PC-3 (cell line): Measurements from ENCODE around the gene STXBP1. TPM values are rescaled to one million over a fixed set of nuclear protein-coding genes. Genes with fewer than 3 reads are reported as not detected.

Experiments
- ATAC-seq: fragments of 200-7000 bp; cut with Tn5 transposase; 2 replicates; pipeline ENCODE4 v1.9.1; 2020; ENCODE audit warnings: mild to moderate bottlenecking, moderate library complexity
- BruUV-seq: library from RNA; stranded (reverse); fragments of 400-500 nt; replicated peaks from 2 replicates; lab custom pipeline; 2021; lab: Mats Ljungman, UMichigan
- CTCF ChIA-PET: fragments of 300-600 bp; sonication (Branson Sonifier 250); formaldehyde crosslinking; loops from one replicate; lab custom pipeline; 2022; ENCODE audit warnings: antibody characterized with exemption; lab: Charles Lee
- POLR2A ChIA-PET: fragments of 300-600 bp; sonication (Branson Sonifier 250); formaldehyde crosslinking; loops from one replicate; lab custom pipeline; 2022; ENCODE audit warnings: antibody characterized with exemption; ENCODE audit not compliant: unreplicated experiment; lab: Charles Lee
- DNase-seq: peaks from one replicate; pipeline ENCODE4 v3.0.0-alpha.2; 2015
- H2AFZ ChIP-seq: fragments of 300-600 bp; sonication (generic); 2 replicates; pipeline ENCODE4 v1.6.0; 2016; ENCODE audit warnings: antibody characterized with exemption, low read length
- H3F3A ChIP-seq: fragments of 300-600 bp; sonication (generic); one replicate; pipeline ENCODE4 v1.6.0; 2017; ENCODE audit warnings: antibody characterized with exemption, low read length, control low read depth, mild to moderate bottlenecking; ENCODE audit not compliant: unreplicated experiment
- H3K27ac ChIP-seq: fragments of 300-600 bp; sonication (generic); 2 replicates; pipeline ENCODE4 v1.5.1; 2016; ENCODE audit warnings: mild to moderate bottlenecking, low read length
- H3K27me3 ChIP-seq: fragments of 300-600 bp; sonication (generic); 2 replicates; pipeline ENCODE4 v1.6.1; 2016; ENCODE audit warnings: low read length, mixed read lengths
- H3K36me3 ChIP-seq: fragments of 300-600 bp; sonication (generic); 2 replicates; pipeline ENCODE4 v1.6.1; 2016; ENCODE audit warnings: low read depth, mixed run types, low read length, mixed read lengths
- H3K4me1 ChIP-seq: fragments of 300-600 bp; sonication (generic); 2 replicates; pipeline ENCODE4 v1.5.1; 2016; ENCODE audit warnings: low read length; ENCODE audit not compliant: insufficient read depth
- H3K4me2 ChIP-seq: fragments of 300-600 bp; sonication (generic); 2 replicates; pipeline ENCODE4 v1.6.0; 2016; ENCODE audit warnings: low read length
- H3K4me3 ChIP-seq: fragments of 300-600 bp; sonication (generic); 2 replicates; pipeline ENCODE4 v1.5.1; 2016; ENCODE audit warnings: mild to moderate bottlenecking, low read length, mixed read lengths
- H3K79me2 ChIP-seq: fragments of 300-600 bp; sonication (generic); 2 replicates; pipeline ENCODE4 v1.6.1; 2017; ENCODE audit warnings: low read length, mixed read lengths
- H3K9ac ChIP-seq: fragments of 300-600 bp; sonication (generic); 2 replicates; pipeline ENCODE4 v1.6.0; 2016; ENCODE audit warnings: mild to moderate bottlenecking, low read length
- H3K9me2 ChIP-seq: fragments of 300-600 bp; sonication (generic); replicated peaks from 2 replicates; pipeline ENCODE4 v1.6.1; 2016; ENCODE audit warnings: mixed run types, low read length, mixed read lengths
- H3K9me3 ChIP-seq: fragments of 300-600 bp; sonication (generic); 2 replicates; pipeline ENCODE4 v1.6.1; 2016; ENCODE audit warnings: low read length, mixed read lengths
- H4K20me1 ChIP-seq: fragments of 300-600 bp; sonication (generic); 2 replicates; pipeline ENCODE4 v1.6.1; 2016; ENCODE audit warnings: low read length, mixed read lengths
- EZH2 ChIP-seq: fragments of 300-600 bp; sonication (generic); IDR thresholded peaks from one replicate; pipeline ENCODE4 v1.6.1; 2017; ENCODE audit warnings: antibody characterized with exemption, mild to moderate bottlenecking, low read length; ENCODE audit not compliant: unreplicated experiment
- EZH2phosphoT487 ChIP-seq: fragments of 300-600 bp; sonication (generic); IDR thresholded peaks from 2 replicates; pipeline ENCODE4 v1.6.1; 2018; ENCODE audit warnings: mild to moderate bottlenecking, antibody characterized with exemption, low read length, borderline replicate concordance
- intact Hi-C: fragments of 100-400 bp; cut with micrococcal nuclease; formaldehyde crosslinking; loops from 2 replicates; pipeline ENCODE4 v1.9.0; 2023
- total RNA-seq: library from RNA; depleted of rRNA; stranded (reverse); fragments of >200 nt; gene quantifications from 2 replicates; pipeline ENCODE4 v1.2.3, GENCODE V29; 2014; rRNA removed
- TF ChIP-seq, protein P1 (sequence below): fragments of 300-600 bp; sonication (generic); conservative IDR thresholded peaks from 2 replicates; pipeline ENCODE4 v1.5.1; 2017; ENCODE audit warnings: antibody characterized with exemption, low read depth, mild to moderate bottlenecking, low read length

The STXBP1 gene
- total RNA-seq, 1 experiment from 2014 or later = 9.1 TPM

DNA sequence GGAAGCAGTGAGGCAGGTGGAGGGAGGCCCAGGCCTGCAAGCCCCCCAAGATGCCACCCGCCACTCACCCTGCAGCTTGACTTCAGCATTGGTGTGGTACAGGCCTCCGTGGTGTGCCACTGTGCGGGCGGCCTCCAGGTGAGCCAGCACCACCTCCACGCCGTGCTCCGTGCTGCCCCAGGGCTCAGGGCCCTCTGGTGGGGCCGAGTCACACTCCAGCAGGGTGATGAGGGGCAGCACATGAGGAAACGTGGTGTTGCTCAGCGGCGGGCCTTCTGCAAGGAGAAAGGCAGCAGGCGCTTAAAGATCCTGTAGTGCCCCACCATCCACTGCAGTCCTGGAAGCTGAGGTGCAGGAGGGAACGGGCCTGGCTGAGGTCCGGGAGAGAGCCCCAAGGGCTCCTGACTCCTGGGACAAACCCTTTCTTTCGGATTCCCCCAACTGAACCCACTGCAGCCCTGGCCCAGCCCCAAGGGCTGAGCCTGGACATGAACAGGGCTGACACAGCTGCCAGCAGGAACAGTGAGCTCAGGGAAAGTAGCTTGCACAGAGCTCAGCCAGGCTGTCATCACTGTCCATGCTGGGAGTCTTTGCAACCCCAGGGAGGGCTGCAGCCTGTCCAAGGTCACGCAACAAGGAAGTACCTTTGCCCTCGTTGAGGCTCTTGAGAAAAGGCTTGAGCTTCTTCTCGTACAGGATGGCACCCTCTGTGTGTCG lies 127.7 kb downstream of the STXBP1 start:
- H4K20me1 ChIP-seq = no peaks in the 10 kb centered on the region
- POLR2A ChIA-PET = no interaction called here
- no peaks in the 10 kb centered on the region for H3K79me2 ChIP-seq
- no peaks in the 10 kb centered on the region for H3K27me3 ChIP-seq
- BruUV-seq = no TSS peak
- no peak overlapping the region for H3K4me3 ChIP-seq
- no peak for ATAC-seq
- no peak overlapping the region for H3K9ac ChIP-seq
- no peak overlapping the region for H3K4me2 ChIP-seq
- CTCF ChIA-PET = no interaction called here
- H3F3A ChIP-seq = no peaks in the 10 kb centered on the region
- no peak overlapping the region for H2AFZ ChIP-seq
- H3K4me1 ChIP-seq = peaks cover 7% of the 10 kb centered on the region; the same call in 1 of the 2 replicates
- TF ChIP-seq EZH2 (no peak), EZH2phosphoT487 (no peak)
- TF ChIP-seq, protein P1, sequence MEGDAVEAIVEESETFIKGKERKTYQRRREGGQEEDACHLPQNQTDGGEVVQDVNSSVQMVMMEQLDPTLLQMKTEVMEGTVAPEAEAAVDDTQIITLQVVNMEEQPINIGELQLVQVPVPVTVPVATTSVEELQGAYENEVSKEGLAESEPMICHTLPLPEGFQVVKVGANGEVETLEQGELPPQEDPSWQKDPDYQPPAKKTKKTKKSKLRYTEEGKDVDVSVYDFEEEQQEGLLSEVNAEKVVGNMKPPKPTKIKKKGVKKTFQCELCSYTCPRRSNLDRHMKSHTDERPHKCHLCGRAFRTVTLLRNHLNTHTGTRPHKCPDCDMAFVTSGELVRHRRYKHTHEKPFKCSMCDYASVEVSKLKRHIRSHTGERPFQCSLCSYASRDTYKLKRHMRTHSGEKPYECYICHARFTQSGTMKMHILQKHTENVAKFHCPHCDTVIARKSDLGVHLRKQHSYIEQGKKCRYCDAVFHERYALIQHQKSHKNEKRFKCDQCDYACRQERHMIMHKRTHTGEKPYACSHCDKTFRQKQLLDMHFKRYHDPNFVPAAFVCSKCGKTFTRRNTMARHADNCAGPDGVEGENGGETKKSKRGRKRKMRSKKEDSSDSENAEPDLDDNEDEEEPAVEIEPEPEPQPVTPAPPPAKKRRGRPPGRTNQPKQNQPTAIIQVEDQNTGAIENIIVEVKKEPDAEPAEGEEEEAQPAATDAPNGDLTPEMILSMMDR = no peak
- H3K9me3 ChIP-seq = no peaks in the 10 kb centered on the region
- no peaks in the 10 kb centered on the region for H3K36me3 ChIP-seq
- intact Hi-C loops = no loop called here
- DNase-seq = no peak
- no peak overlapping the region for H3K27ac ChIP-seq
- no peaks in the 10 kb centered on the region for H3K9me2 ChIP-seq

DNA sequence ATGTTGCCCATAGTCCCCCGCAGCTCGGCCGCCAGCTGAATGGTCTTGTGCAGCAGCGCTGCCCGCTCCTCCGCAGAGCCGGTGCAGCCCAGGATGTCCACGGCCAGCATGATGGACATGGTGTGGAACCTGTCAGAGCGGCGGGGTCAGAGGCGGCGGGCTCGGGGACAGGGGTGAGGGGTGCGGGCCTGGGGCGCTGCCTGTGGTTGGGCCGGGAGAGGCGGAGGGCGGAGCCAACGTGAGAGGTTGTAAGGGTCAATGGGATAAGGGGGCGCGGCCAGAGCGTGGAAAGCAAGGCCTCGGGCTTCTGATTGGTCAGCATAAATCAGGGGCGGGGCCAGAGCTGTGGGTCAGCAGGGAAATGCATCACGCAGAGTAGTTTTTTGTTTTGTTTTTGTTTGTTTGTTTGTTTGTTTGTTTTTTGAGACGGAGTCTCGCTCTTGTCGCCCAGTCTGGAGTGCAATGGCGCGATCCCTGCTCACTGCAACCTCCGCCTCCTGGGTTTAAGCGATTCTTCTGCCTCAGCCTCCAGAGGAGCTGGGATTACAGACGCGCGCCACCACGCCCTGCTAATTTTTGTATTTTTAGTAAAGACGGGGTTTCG lies 129.9 kb downstream of the STXBP1 start:
- Histone ChIP-seq H3K36me3 (no peaks in the 10 kb centered on the region), H3K4me3 (no peak overlapping the region), H3K9me2 (no peaks in the 10 kb centered on the region), H2AFZ (no peak overlapping the region), H3F3A (no peaks in the 10 kb centered on the region), H3K9ac (no peak overlapping the region), H3K4me1 (peaks cover 7% of the 10 kb centered on the region; the same call in 1 of the 2 replicates), H3K4me2 (no peak overlapping the region), H3K9me3 (no peaks in the 10 kb centered on the region), H3K79me2 (no peaks in the 10 kb centered on the region), H4K20me1 (no peaks in the 10 kb centered on the region), H3K27ac (no peak overlapping the region), H3K27me3 (no peaks in the 10 kb centered on the region)
- ATAC-seq (no peak), DNase-seq (no peak)
- intact Hi-C loops = no loop called here
- CTCF ChIA-PET = no interaction called here
- TF ChIP-seq EZH2 (no peak), EZH2phosphoT487 (no peak)
- TF ChIP-seq, protein P1 = no peak
- POLR2A ChIA-PET = no interaction called here
- BruUV-seq = no TSS peak

Other genes starting within 250 kb of the STXBP1 start
- 29.0 and 43.7 TPM in 2 replicates for gene SLC2A8, start 215.1 kb upstream of the STXBP1 start, total RNA-seq
- 4.9 and 5.8 TPM in 2 replicates for gene ZNF79, start 187.9 kb upstream of the STXBP1 start, total RNA-seq
- 1,109 and 1,417 TPM in 2 replicates for gene RPL12, start 160.9 kb upstream of the STXBP1 start, total RNA-seq
- 9.6 and 11.1 TPM in 2 replicates for gene LRSAM1, start 160.8 kb upstream of the STXBP1 start, total RNA-seq
- gene CFAP157, start 94.7 kb downstream of the STXBP1 start, total RNA-seq = not detected in 2 replicates
- gene PTRH1, start 103.4 kb downstream of the STXBP1 start, total RNA-seq = 38.1 and 45.3 TPM in 2 replicates
- 0.04 TPM in 1 of 2 replicates, not detected in the other for gene TTC16, start 103.8 kb downstream of the STXBP1 start, total RNA-seq
- gene TOR2A, start 123.0 kb downstream of the STXBP1 start, total RNA-seq = 12.2 and 14.1 TPM in 2 replicates
- 0.26 and 1.0 TPM in 2 replicates for gene SH2D3C, start 166.4 kb downstream of the STXBP1 start, total RNA-seq
- 37.3 and 39.2 TPM in 2 replicates for gene CDK9, start 173.8 kb downstream of the STXBP1 start, total RNA-seq
- gene FPGS, start 190.6 kb downstream of the STXBP1 start, total RNA-seq = 78.5 and 133 TPM in 2 replicates
- 1.1 and 1.2 TPM in 2 replicates for gene ENG, start 242.4 kb downstream of the STXBP1 start, total RNA-seq